ENCODE data around the gene LRRC49. TPM values are rescaled to one million over a fixed set of nuclear protein-coding genes. Genes with fewer than 3 reads are reported as not detected.
"Not testable (repeated sequence)": the region's sequence is repeated elsewhere in the genome, so short reads cannot be mapped to it uniquely, and the experiment has no call there.

Gene LRRC49
- total RNA-seq, 2 experiments from 2014 or later: not detected

DNA sequence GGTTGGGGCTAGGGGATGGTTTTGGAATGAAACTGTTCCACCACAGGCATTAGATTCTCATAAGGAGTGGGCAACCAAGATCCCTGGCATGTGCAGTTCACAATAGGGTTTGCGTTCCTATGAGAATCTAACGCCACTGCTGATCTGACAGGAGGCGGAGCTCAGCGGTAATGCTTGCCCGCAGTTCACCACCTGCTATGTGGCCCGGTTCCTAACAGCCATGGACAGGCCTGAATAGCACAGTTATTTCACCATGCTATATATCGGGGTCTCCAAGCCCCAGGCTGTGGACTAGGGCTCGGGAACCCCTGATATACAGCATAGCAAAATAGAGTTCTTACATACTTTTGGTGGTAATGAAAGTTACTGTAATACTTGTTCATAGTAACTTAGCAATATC, 122.7 kb downstream of the LRRC49 start:
- no peaks in the 10 kb centered on the region for H4K20me1 ChIP-seq (ENCODE audit: insufficient read depth, low read length)
- intact Hi-C loops (cut with micrococcal nuclease; ENCODE audit: unreplicated experiment): no loop called here

DNA sequence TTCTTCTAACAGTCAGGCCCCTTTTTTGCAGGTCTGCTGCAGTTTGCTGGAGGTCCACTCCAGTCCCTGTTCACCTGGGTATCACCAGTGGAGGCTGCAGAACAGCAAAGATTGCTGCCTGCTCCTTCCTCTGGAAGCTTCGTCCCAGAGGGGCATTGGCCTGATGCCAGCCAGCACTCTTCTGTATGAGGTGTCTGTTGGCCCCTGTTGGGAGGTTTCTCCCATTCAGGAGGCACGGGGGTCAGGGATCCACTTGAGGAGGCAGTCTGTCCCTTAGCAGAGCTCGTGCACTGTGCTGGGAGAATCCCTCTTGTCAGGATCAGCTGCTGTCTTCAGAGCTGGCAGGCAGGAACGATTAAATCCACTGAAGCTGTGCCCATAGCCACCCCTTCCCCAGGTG, 138.6 kb downstream of the LRRC49 start:
- H3K4me3 ChIP-seq (ENCODE audit: low read depth, low read length, poor library complexity, severe bottlenecking); H3K4me1 ChIP-seq (ENCODE audit: insufficient read depth, low read length, poor library complexity, severe bottlenecking); H3K9me3 ChIP-seq (ENCODE audit: low read length); intact Hi-C loops (cut with micrococcal nuclease; ENCODE audit: unreplicated experiment); H3K27ac ChIP-seq (ENCODE audit: low read depth, low read length, poor library complexity, severe bottlenecking); DNase-seq (ENCODE audit: low spot score); H4K20me1 ChIP-seq (ENCODE audit: insufficient read depth, low read length); H3K36me3 ChIP-seq (ENCODE audit: insufficient read depth, low read length); H2AFZ ChIP-seq (ENCODE audit: low read length); H3K79me2 ChIP-seq (ENCODE audit: insufficient read depth, low read depth, low read length); H3K4me2 ChIP-seq (ENCODE audit: low read length); BruUV-seq (replicated peaks); POLR2A ChIA-PET; CTCF ChIA-PET (ENCODE audit: unreplicated experiment); H3K9me2 ChIP-seq (ENCODE audit: insufficient read depth, low read length): not testable (repeated sequence)

More for the DNA sequence above, 122.7 kb downstream of the LRRC49 start:
- Histone ChIP-seq H3K4me3 (ENCODE audit: low read depth, low read length, poor library complexity, severe bottlenecking) (no peak overlapping the region), H3K4me1 (ENCODE audit: insufficient read depth, low read length, poor library complexity, severe bottlenecking) (no peaks in the 10 kb centered on the region), H3K27ac (ENCODE audit: low read depth, low read length, poor library complexity, severe bottlenecking) (no peak overlapping the region), H3K36me3 (ENCODE audit: insufficient read depth, low read length) (no peaks in the 10 kb centered on the region), H2AFZ (ENCODE audit: low read length) (no peak overlapping the region), H3K9me2 (ENCODE audit: insufficient read depth, low read length) (no peaks in the 10 kb centered on the region), H3K4me2 (ENCODE audit: low read length) (no peak overlapping the region), H3K79me2 (ENCODE audit: insufficient read depth, low read depth, low read length) (no peaks in the 10 kb centered on the region), H3K9me3 (ENCODE audit: low read length) (no peaks in the 10 kb centered on the region)
- ChIA-PET CTCF (ENCODE audit: unreplicated experiment) (no interaction called here), POLR2A (no interaction called here)
- BruUV-seq (replicated peaks): no TSS peak
- TF ChIP-seq EZH2phosphoT487 (IDR thresholded peaks at IDR 0.05; ENCODE audit: borderline replicate concordance, low read depth, low read length): no peak
- TF ChIP-seq, protein P1, sequence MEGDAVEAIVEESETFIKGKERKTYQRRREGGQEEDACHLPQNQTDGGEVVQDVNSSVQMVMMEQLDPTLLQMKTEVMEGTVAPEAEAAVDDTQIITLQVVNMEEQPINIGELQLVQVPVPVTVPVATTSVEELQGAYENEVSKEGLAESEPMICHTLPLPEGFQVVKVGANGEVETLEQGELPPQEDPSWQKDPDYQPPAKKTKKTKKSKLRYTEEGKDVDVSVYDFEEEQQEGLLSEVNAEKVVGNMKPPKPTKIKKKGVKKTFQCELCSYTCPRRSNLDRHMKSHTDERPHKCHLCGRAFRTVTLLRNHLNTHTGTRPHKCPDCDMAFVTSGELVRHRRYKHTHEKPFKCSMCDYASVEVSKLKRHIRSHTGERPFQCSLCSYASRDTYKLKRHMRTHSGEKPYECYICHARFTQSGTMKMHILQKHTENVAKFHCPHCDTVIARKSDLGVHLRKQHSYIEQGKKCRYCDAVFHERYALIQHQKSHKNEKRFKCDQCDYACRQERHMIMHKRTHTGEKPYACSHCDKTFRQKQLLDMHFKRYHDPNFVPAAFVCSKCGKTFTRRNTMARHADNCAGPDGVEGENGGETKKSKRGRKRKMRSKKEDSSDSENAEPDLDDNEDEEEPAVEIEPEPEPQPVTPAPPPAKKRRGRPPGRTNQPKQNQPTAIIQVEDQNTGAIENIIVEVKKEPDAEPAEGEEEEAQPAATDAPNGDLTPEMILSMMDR (conservative IDR thresholded peaks at IDR 0.05; ENCODE audit: low read length): no peak
- DNase-seq (ENCODE audit: low spot score): no peak

GRCh38 chr15:71035478-71035877, 142.9 kb downstream of the LRRC49 start:
- H3K36me3 ChIP-seq (ENCODE audit: insufficient read depth, low read length); H3K4me3 ChIP-seq (ENCODE audit: low read depth, low read length, poor library complexity, severe bottlenecking); H3K4me2 ChIP-seq (ENCODE audit: low read length); CTCF ChIA-PET (ENCODE audit: unreplicated experiment); intact Hi-C loops (cut with micrococcal nuclease; ENCODE audit: unreplicated experiment); H3K9me3 ChIP-seq (ENCODE audit: low read length); POLR2A ChIA-PET; DNase-seq (ENCODE audit: low spot score); H2AFZ ChIP-seq (ENCODE audit: low read length); H3K27ac ChIP-seq (ENCODE audit: low read depth, low read length, poor library complexity, severe bottlenecking); BruUV-seq (replicated peaks); H4K20me1 ChIP-seq (ENCODE audit: insufficient read depth, low read length); H3K4me1 ChIP-seq (ENCODE audit: insufficient read depth, low read length, poor library complexity, severe bottlenecking); H3K9me2 ChIP-seq (ENCODE audit: insufficient read depth, low read length); H3K79me2 ChIP-seq (ENCODE audit: insufficient read depth, low read depth, low read length): not testable (repeated sequence)

DNA sequence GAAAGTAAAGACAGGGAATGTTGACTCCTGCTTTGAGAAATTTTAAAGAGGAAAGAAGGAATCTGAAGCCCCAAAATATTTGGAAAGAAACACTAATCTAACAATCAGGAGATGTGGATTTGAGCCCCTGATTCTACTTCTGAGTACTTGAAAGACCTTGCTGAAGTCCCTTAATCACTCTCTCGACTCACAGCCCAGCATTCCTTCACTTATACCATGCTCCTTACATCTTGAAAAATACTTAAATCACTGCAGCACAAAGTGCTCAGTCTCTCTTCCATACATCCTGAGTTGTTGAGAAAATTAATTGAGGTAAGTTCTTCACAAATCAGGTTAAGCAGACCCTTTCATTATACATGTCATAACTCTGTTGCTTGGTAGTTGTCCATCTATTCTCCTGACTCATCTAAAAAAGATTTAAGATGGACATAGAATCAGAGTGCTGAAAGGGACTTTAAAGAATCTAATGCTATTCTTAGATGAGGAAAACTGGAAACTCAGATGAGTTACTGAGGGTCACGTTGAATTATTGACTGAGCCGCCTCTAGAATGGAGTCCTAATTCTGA, 149.8 kb downstream of the LRRC49 start:
- intact Hi-C loops (cut with micrococcal nuclease; ENCODE audit: unreplicated experiment): no loop called here
- H3K27ac ChIP-seq (ENCODE audit: low read depth, low read length, poor library complexity, severe bottlenecking): no peak overlapping the region
- no peak overlapping the region for H3K4me3 ChIP-seq (ENCODE audit: low read depth, low read length, poor library complexity, severe bottlenecking)
- no peak for TF ChIP-seq EZH2phosphoT487 (IDR thresholded peaks at IDR 0.05; ENCODE audit: borderline replicate concordance, low read depth, low read length)
- TF ChIP-seq, protein P1 (conservative IDR thresholded peaks at IDR 0.05; ENCODE audit: low read length): no peak
- H3K79me2 ChIP-seq (ENCODE audit: insufficient read depth, low read depth, low read length): no peaks in the 10 kb centered on the region
- no peaks in the 10 kb centered on the region for H3K9me3 ChIP-seq (ENCODE audit: low read length)
- POLR2A ChIA-PET: no interaction called here
- no peaks in the 10 kb centered on the region for H3K9me2 ChIP-seq (ENCODE audit: insufficient read depth, low read length)
- H4K20me1 ChIP-seq (ENCODE audit: insufficient read depth, low read length): no peaks in the 10 kb centered on the region
- BruUV-seq (replicated peaks): no TSS peak
- H3K4me1 ChIP-seq (ENCODE audit: insufficient read depth, low read length, poor library complexity, severe bottlenecking): no peaks in the 10 kb centered on the region
- no peak overlapping the region for H2AFZ ChIP-seq (ENCODE audit: low read length)
- CTCF ChIA-PET (ENCODE audit: unreplicated experiment): no interaction called here
- DNase-seq (ENCODE audit: low spot score): no peak
- no peak overlapping the region for H3K4me2 ChIP-seq (ENCODE audit: low read length)
- H3K36me3 ChIP-seq (ENCODE audit: insufficient read depth, low read length): no peaks in the 10 kb centered on the region
